DND-41 (cell line): ENCODE data around the gene TBC1D7.

Source experiments
- ATAC-seq: fragments of 200-7000 bp; cut with Tn5 transposase; 3 replicates; pipeline ENCODE4 v1.9.1; 2021; ENCODE audit warnings: low read depth; ENCODE audit not compliant: insufficient read depth
- DNase-seq: peaks from one replicate; pipeline ENCODE4 v3.0.0-alpha.2; 2020
- H2AFZ ChIP-seq: 2 replicates; pipeline ENCODE4 v1.6.0; 2012; ENCODE audit warnings: low read depth, low read length
- H3K27ac ChIP-seq: 2 replicates; pipeline ENCODE4 v1.5.1; 2012; ENCODE audit warnings: low read length, inconsistent platforms
- H3K27me3 ChIP-seq: fragments of 200-600 bp; sonication (generic); 2 replicates; pipeline ENCODE4 v1.6.0; 2012; ENCODE audit warnings: low read length, mild to moderate bottlenecking, inconsistent platforms; ENCODE audit not compliant: insufficient read depth, poor library complexity
- H3K36me3 ChIP-seq: 2 replicates; pipeline ENCODE4 v1.5.1; 2012; ENCODE audit warnings: low read length, inconsistent platforms; ENCODE audit not compliant: insufficient read depth
- H3K4me1 ChIP-seq: 2 replicates; pipeline ENCODE4 v1.5.1; 2012; ENCODE audit warnings: mild to moderate bottlenecking, low read length; ENCODE audit not compliant: insufficient read depth
- H3K4me2 ChIP-seq: 2 replicates; pipeline ENCODE4 v1.6.0; 2012; ENCODE audit warnings: mild to moderate bottlenecking, moderate library complexity, low read length, inconsistent platforms; ENCODE audit not compliant: insufficient read depth
- H3K4me3 ChIP-seq, 2 experiments: fragments of 200-600 bp in 1 of 2; shearing (Covaris generic) in 1 of 2; 2 replicates each; pipeline ENCODE4 v1.5.1; 2012 to 2016; ENCODE audit warnings: inconsistent platforms in 2 of 2, low read length in 2 of 2, mild to moderate bottlenecking in 2 of 2, low read depth in 1 of 2, moderate library complexity in 1 of 2
- H3K79me2 ChIP-seq: 2 replicates; pipeline ENCODE4 v1.6.0; 2012; ENCODE audit warnings: low read length, inconsistent platforms; ENCODE audit not compliant: insufficient read depth
- H3K9ac ChIP-seq: 2 replicates; pipeline ENCODE4 v1.6.0; 2012; ENCODE audit warnings: low read depth, mild to moderate bottlenecking, inconsistent platforms, low read length, moderate library complexity
- H3K9me3 ChIP-seq: 2 replicates; pipeline ENCODE4 v1.5.1; 2012; ENCODE audit warnings: low read length, moderate library complexity, mild to moderate bottlenecking, inconsistent platforms; ENCODE audit not compliant: insufficient read depth, severe bottlenecking
- H4K20me1 ChIP-seq: 2 replicates; pipeline ENCODE4 v1.6.0; 2012; ENCODE audit warnings: low read length; ENCODE audit not compliant: insufficient read depth
- EZH2 ChIP-seq: IDR thresholded peaks from 3 replicates; pipeline ENCODE4 v1.6.1; 2012; ENCODE audit warnings: borderline replicate concordance, low read depth, mild to moderate bottlenecking, moderate library complexity, low read length, inconsistent platforms; ENCODE audit not compliant: severe bottlenecking
- TF ChIP-seq, protein P1 (sequence below): IDR thresholded peaks from 2 replicates; pipeline ENCODE4 v1.5.1; 2012; ENCODE audit warnings: borderline replicate concordance, low read length, moderate library complexity, mild to moderate bottlenecking; ENCODE audit not compliant: poor library complexity, severe bottlenecking; ENCODE audit errors: extremely low read depth

Gene TBC1D7

DNA sequence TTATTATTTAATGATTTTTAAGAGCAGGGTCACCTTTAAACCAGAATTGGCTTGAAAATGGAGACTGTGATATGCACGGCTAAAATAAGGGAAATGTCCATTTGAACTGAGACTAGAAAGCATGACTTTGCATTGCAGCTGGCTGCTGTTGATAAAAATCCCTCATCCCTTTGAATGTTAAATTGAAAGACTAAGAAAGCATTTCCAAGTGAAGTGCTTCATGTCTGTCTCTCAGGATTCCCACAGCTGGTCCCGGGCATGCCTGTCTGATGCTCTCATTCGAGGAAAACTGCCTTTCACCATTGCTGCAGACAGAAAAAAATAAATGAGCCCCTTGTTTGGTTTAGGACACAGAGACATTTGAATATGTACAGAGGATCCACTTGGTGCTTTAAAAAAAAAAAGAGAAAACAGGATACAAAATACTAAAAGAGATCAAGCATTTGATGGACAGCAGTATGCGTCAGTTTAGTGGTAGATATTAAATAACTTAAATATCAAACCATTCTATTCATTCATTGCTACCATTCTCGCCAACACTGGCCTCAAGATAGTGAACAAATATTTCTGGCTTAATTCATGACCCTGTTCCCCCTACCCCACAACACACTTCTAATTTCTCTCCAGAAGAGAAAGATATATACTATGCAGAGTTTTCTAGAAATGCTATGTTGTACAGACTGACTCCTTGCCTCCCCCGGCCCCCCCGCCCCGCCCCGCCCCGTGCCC lies 55.0 kb downstream of the TBC1D7 start:
- Histone ChIP-seq H3K9ac (no peak overlapping the region), H3K4me2 (no peak overlapping the region), H3K27me3 (no peaks in the 10 kb centered on the region), H4K20me1 (no peaks in the 10 kb centered on the region), H3K79me2 (no peaks in the 10 kb centered on the region), H2AFZ (no peak overlapping the region), H3K36me3 (no peaks in the 10 kb centered on the region), H3K9me3 (no peaks in the 10 kb centered on the region), H3K4me3 (no peak overlapping the region), H3K27ac (no peak overlapping the region), H3K4me1 (no peaks in the 10 kb centered on the region)
- no peak for ATAC-seq
- TF ChIP-seq EZH2: no peak
- TF ChIP-seq, protein P1, sequence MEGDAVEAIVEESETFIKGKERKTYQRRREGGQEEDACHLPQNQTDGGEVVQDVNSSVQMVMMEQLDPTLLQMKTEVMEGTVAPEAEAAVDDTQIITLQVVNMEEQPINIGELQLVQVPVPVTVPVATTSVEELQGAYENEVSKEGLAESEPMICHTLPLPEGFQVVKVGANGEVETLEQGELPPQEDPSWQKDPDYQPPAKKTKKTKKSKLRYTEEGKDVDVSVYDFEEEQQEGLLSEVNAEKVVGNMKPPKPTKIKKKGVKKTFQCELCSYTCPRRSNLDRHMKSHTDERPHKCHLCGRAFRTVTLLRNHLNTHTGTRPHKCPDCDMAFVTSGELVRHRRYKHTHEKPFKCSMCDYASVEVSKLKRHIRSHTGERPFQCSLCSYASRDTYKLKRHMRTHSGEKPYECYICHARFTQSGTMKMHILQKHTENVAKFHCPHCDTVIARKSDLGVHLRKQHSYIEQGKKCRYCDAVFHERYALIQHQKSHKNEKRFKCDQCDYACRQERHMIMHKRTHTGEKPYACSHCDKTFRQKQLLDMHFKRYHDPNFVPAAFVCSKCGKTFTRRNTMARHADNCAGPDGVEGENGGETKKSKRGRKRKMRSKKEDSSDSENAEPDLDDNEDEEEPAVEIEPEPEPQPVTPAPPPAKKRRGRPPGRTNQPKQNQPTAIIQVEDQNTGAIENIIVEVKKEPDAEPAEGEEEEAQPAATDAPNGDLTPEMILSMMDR: no peak
- no peak for DNase-seq

DNA sequence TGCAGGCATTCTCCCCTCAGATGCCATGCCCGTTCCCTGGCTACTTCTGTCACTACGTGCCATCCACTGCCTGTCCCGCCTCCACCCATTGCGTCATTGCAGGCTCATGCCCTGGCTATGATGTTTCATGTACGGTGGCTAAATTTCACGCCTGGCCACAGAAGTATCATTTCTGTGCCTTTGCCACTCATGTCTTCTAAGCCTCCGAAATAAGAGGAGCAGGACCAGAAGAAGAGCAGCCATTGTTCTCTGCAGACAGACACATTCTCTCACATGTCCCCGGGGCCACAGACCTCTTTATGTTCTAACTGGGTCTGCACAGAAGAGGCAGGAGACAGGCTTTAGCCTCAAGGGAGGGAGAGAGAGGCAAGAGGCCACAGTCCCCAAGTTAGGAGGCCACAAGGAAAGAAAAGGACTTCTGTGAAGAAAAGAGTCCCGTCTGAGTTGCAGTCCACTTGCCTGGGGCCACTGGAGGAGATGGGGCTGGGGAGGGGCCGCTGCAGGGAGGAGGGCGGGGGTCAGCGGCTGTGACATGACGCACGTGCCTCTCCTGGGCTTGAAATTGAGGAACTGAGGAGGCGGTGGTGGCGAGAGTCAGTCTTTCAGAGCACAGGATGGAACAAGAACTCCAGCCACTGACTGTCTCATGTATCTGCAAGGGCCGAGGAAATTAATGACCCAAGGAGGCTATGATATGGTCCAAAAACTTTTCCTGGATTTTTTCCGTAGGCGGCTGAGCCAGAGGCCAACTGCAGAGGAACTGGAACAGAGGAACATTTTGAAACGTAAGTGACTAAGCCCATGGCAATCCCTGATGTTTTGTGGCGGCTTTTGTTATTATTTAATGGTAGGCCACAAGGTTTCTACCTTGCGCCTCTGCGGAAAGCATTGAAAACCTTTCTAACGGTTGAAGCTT lies 55.9 kb downstream of the TBC1D7 start:
- Histone ChIP-seq H3K36me3 (no peaks in the 10 kb centered on the region), H4K20me1 (no peaks in the 10 kb centered on the region), H2AFZ (no peak overlapping the region), H3K4me3 (no peak overlapping the region), H3K27me3 (no peaks in the 10 kb centered on the region), H3K79me2 (no peaks in the 10 kb centered on the region), H3K9me3 (no peaks in the 10 kb centered on the region), H3K4me1 (no peaks in the 10 kb centered on the region), H3K9ac (no peak overlapping the region), H3K4me2 (no peak overlapping the region), H3K27ac (no peak overlapping the region)
- no peak for TF ChIP-seq EZH2
- TF ChIP-seq, protein P1: no peak
- no peak for ATAC-seq
- DNase-seq: no peak

DNA sequence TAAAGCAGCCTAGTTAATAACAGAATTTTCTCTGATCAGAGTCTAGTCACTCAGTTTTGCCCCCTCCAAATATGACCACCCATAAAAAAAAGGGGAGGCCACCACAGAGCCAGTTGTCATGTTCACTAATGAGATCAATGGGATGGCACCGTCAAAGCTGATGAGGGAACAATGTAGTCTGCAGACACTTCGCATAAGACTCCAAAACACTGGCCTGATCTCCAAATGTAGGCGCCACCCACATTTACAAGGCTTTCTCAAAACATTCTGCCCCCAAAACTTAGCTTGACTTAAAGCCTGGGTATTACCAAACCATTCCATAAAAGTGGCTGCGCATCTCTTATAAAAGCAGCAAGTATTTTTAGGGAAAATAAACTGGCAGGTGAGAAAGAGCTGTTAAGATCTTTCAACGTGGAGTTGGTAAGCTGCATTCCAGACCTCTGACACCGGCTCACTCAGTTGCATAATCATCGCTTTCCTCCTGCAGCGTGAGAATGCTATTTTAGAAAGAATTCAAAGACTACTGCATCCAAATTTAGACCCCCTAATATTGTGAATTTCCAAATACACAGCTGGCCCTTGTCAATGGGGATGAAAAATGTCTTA lies 59.3 kb downstream of the TBC1D7 start:
- Histone ChIP-seq H3K27me3 (no peaks in the 10 kb centered on the region), H3K9me3 (no peaks in the 10 kb centered on the region), H2AFZ (no peak overlapping the region), H3K36me3 (no peaks in the 10 kb centered on the region), H3K27ac (no peak overlapping the region), H3K79me2 (no peaks in the 10 kb centered on the region), H3K4me3 (no peak overlapping the region), H3K4me2 (no peak overlapping the region), H4K20me1 (no peaks in the 10 kb centered on the region), H3K4me1 (no peaks in the 10 kb centered on the region), H3K9ac (no peak overlapping the region)
- ATAC-seq (no peak), DNase-seq (no peak)
- no peak for TF ChIP-seq EZH2
- TF ChIP-seq, protein P1: no peak
